Keratinocyte (primary cell): ENCODE data around the gene CCSER1.

Source experiments
- CTCF ChIP-seq, 3 experiments: IDR thresholded peaks in 1 of 3; conservative IDR thresholded peaks in 1 of 3; optimal IDR thresholded peaks in 1 of 3; 2 replicates in 2 of 3; 3 replicates in 1 of 3; pipeline versions ENCODE3 to v1.5.1; 2011; ENCODE audit warnings: low read length in 3 of 3, mild to moderate bottlenecking in 3 of 3, moderate library complexity in 2 of 3, control low read depth in 1 of 3, inconsistent platforms in 1 of 3; ENCODE audit not compliant: insufficient read depth in 2 of 3; ENCODE audit errors: extremely low read depth in 1 of 3
- EZH2 ChIP-seq: IDR thresholded peaks from one replicate; pipeline ENCODE4 v1.6.1; 2012; ENCODE audit warnings: inconsistent platforms, mild to moderate bottlenecking, low read length, moderate library complexity

GRCh38 chr4:91472046-91472445, 1344.9 kb downstream of the CCSER1 start:
- TF ChIP-seq CTCF (optimal IDR thresholded peaks at IDR 0.05 in 1 of 3, IDR thresholded peaks at IDR 0.05 in 1 of 3, conservative IDR thresholded peaks at IDR 0.05 in 1 of 3; ENCODE audit: extremely low read depth in 1 of 3, insufficient read depth in 2 of 3, low read length in 3 of 3) (no peak), EZH2 (no peak)
